Measurements from ENCODE around the gene DHX30. TPM values are rescaled to one million over a fixed set of nuclear protein-coding genes. Genes with fewer than 3 reads are reported as not detected.
A peak's percentile ranks its signal among the peaks of the same experiment; 100 is the strongest.

The DHX30 gene
- total and polyA plus RNA-seq, 9 of the 15 experiments (the other 6 are each of a cell fraction or from before 2014, with no cell fraction given) = 12.3 to 158 (median 79.0) TPM

- TF ChIP-seq SIRT6 (IDR thresholded peaks at IDR 0.05; ENCODE audit: low read depth, low read length) (peak; percentile 8), RBM22 (IDR thresholded peaks at IDR 0.05; ENCODE audit: low read depth, low read length, poor library complexity, severe bottlenecking) (peak; percentile 99)
Measured at GRCh38 chr3:47849699-47850563, 47.0 kb downstream of the DHX30 start (continued).

- H3K9ac ChIP-seq (ENCODE audit: insufficient read depth in 1 of 2, low read depth in 2 of 2, low read length in 2 of 2) = peak overlapping the region in 1 of 2 experiments; percentile 45; a peak in 2 of 4 replicates
- CTCF ChIA-PET (ENCODE audit: low intra/inter-chr PET ratio) = no interaction called here
- no peak overlapping the region for H3K27ac ChIP-seq (ENCODE audit: extremely low read depth, low read depth, low read length)
- peak; percentile 14 for ATAC-seq
- no TSS peak for BruUV-seq (replicated peaks)
- H3K27me3 ChIP-seq (ENCODE audit: control insufficient read depth in 2 of 2, insufficient read depth in 2 of 2, low read length in 2 of 2) = no peaks in the 10 kb centered on the region
- no peaks in the 10 kb centered on the region for H3K9me3 ChIP-seq (replicated peaks; ENCODE audit: control insufficient read depth, insufficient read depth, low read depth, low read length)
- H3K4me3 ChIP-seq = no peak overlapping the region
- peaks cover 17% of the 10 kb centered on the region for H4K20me1 ChIP-seq (replicated peaks; ENCODE audit: control insufficient read depth, insufficient read depth, low read length)
- intact Hi-C loops (cut with micrococcal nuclease) = loop anchor here (1.0 to 5.0 kb wide), 2 partner anchors 140 to 302 kb away; no protein-coding TSS in a partner anchor
- FAIRE-seq = peak; percentile 58
- 81% methylated on average over 14 of the region's 14 CpGs for WGBS (ENCODE audit: insufficient coverage, low coverage, missing lambda C conversion rate)
- POLR2A ChIA-PET = interaction anchor here (0.9 to 2.1 kb wide), 8 partner anchors 8 to 307 kb away, joined by 3 to 13 read pairs (median 4); no protein-coding TSS in a partner anchor
- in situ Hi-C loops (cut with MboI) = no loop called here
- no peak overlapping the region for H3K4me2 ChIP-seq (ENCODE audit: insufficient read depth, low read length)
- H3K9me1 ChIP-seq (ENCODE audit: control insufficient read depth, insufficient read depth, low read length) = no peaks in the 10 kb centered on the region
- H3K79me2 ChIP-seq (ENCODE audit: control insufficient read depth, insufficient read depth, low read length) = no peaks in the 10 kb centered on the region
- H2AFZ ChIP-seq (ENCODE audit: low read depth, low read length) = no peak overlapping the region
- H3K36me3 ChIP-seq (ENCODE audit: control insufficient read depth, insufficient read depth, low read length) = peaks cover 91% of the 10 kb centered on the region
- no peak for DNase-seq (ENCODE audit: extremely low read depth in 1 of 4, low spot score in 3 of 4)
- H3K4me1 ChIP-seq (replicated peaks in 1 of 2; ENCODE audit: control insufficient read depth in 2 of 2, insufficient read depth in 2 of 2, low read length in 2 of 2) = peaks cover 0 to 30% of the 10 kb centered on the region in 2 experiments; a peak in 1 of 5 replicates
- TF ChIP-seq REST (IDR thresholded peaks at IDR 0.05; ENCODE audit: borderline replicate concordance) (no peak), REST (CRISPR knock-in tag; IDR thresholded peaks at IDR 0.05; ENCODE audit: low read depth) (no peak), HMG20B (CRISPR knock-in tag; IDR thresholded peaks at IDR 0.05) (no peak), ZNF311 (CRISPR knock-in tag; IDR thresholded peaks at IDR 0.05) (no peak), FOSL1 (tag; conservative IDR thresholded peaks at IDR 0.05) (no peak), HNRNPH1 (optimal IDR thresholded peaks at IDR 0.05; ENCODE audit: low read depth, low read length) (no peak)
Measured at GRCh38 chr3:47850564-47851410, 47.8 kb downstream of the DHX30 start.
